ENCODE data around the gene BOLA3. TPM values are rescaled to one million over a fixed set of nuclear protein-coding genes. Genes with fewer than 3 reads are reported as not detected.

Gene BOLA3
- total and polyA plus RNA-seq, 7 experiments from 2014 or later: 6.9 to 87.3 (median 15.7) TPM

DNA sequence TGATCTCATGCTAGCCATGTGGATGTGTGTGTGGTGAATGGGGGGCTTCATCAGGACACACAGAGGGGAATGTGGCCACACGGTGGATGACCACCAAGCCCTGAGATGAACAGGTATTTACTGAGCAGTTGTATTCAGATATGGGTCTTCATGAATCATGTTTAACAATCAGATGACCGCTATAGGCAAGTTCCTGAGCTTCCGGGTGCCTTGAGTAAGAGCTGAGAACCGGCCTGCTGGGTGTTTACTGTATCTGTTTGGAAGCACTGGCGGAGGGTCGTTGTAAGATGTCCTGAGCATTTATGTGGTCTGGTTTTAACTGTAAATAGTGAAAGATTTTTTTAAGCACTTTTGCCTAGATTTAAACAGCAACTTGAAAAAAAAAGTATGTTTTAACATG, 43.9 kb downstream of the BOLA3 start:
- peaks cover 0 to 6% (median 0%) of the 10 kb centered on the region in 7 donors for H3K4me1 Mint-ChIP-seq
- peak overlapping the region in 3 of 9 donors; percentile 4 to 65 (median 22) for H3K27ac Mint-ChIP-seq
- H3K9me3 Mint-ChIP-seq: no peaks in the 10 kb centered on the region
- H3K4me3 Mint-ChIP-seq: no peak overlapping the region
- H3K36me3 Mint-ChIP-seq: peaks cover 0 to 26% (median 6%) of the 10 kb centered on the region in 5 donors
- CTCF ChIA-PET: interaction anchor here (0.6 to 2.7 kb wide), 5 partner anchors 103 to 282 kb away, joined by 3 to 10 read pairs (median 4); no protein-coding TSS in a partner anchor
- no peaks in the 10 kb centered on the region for H3K4me1 ChIP-seq (ENCODE audit: control insufficient read depth in 2 of 2, insufficient read depth in 2 of 2, low read length in 2 of 2)
- no peak overlapping the region for H3K27ac ChIP-seq (ENCODE audit: low read depth, low read length)
- no peaks in the 10 kb centered on the region for H3K9me3 ChIP-seq (ENCODE audit: control insufficient read depth in 2 of 3, low read length in 3 of 3)
- no peak overlapping the region for H3K4me3 ChIP-seq (ENCODE audit: low read length)
- POLR2A ChIA-PET: interaction anchor here (0.7 to 1.0 kb wide), 2 partner anchors 111 to 264 kb away, joined by 3 read pairs; no protein-coding TSS in a partner anchor
- no peaks in the 10 kb centered on the region for H3K27me3 Mint-ChIP-seq
- peaks cover 0 to 56% (median 0%) of the 10 kb centered on the region in 3 experiments for H3K36me3 ChIP-seq (ENCODE audit: control insufficient read depth in 2 of 3, insufficient read depth in 3 of 3, low read length in 3 of 3)
- ATAC-seq (no peak), DNase-seq (no peak)
- intact Hi-C loops (cut with micrococcal nuclease): no loop called here
- no peaks in the 10 kb centered on the region for H3K27me3 ChIP-seq (ENCODE audit: control insufficient read depth in 2 of 2, insufficient read depth in 2 of 2, low read length in 2 of 2)

DNA sequence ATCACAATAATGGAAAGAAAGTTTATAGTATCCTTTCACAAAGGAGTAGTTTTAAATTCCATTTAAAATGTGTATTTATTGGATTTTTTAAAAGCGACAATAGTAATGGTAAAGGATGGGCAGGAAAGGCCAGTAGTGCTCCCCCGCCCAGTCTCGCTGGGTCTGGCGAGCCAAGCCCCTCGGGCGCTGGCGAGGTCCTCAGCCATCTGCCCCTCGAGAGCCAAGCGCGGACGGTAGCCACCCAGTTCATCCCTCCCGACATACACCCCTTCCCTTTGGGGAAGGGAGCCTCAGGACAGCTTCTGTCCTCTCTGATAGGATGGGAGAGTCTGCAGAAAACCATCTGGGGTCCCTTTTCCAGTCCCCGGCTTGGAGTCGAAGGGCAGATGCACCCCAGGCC, 45.2 kb downstream of the BOLA3 start:
- H3K27ac Mint-ChIP-seq: no peak overlapping the region
- no peak for ATAC-seq
- CTCF ChIA-PET: interaction anchor here (0.6 to 2.7 kb wide), 2 partner anchors 42 to 279 kb away, joined by 3 to 10 read pairs; no protein-coding TSS in a partner anchor

DNA sequence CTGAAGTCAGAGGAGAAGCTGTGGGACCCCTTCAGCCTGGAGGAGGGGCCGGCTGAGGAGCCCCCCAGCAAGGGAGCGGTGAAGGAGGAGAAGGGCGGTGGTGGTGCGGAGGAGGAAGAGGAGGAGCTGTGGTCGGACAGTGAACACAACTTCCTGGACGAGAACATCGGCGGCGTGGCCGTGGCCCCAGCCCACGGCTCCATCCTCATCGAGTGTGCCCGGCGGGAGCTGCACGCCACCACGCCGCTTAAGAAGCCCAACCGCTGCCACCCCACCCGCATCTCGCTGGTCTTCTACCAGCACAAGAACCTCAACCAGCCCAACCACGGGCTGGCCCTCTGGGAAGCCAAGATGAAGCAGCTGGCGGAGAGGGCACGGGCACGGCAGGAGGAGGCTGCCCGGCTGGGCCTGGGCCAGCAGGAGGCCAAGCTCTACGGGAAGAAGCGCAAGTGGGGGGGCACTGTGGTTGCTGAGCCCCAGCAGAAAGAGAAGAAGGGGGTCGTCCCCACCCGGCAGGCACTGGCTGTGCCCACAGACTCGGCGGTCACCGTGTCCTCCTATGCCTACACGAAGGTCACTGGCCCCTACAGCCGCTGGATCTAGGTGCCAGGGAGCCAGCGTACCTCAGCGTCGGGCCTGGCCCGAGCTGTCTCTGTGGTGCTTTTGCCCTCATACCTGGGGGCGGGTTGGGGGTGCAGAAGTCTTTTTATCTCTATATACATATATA, 46.0 kb downstream of the BOLA3 start:
- Mint-ChIP-seq H3K36me3 (peaks cover 0 to 40% (median 6%) of the 10 kb centered on the region in 5 donors), H3K27me3 (no peaks in the 10 kb centered on the region), H3K27ac (peak overlapping the region in 1 of 9 donors; percentile 51), H3K4me1 (peaks cover 0 to 6% (median 0%) of the 10 kb centered on the region in 7 donors), H3K4me3 (no peak overlapping the region), H3K9me3 (no peaks in the 10 kb centered on the region)
- Histone ChIP-seq H3K27me3 (ENCODE audit: control insufficient read depth in 2 of 2, insufficient read depth in 2 of 2, low read length in 2 of 2) (no peaks in the 10 kb centered on the region), H3K4me3 (ENCODE audit: low read length) (no peak overlapping the region), H3K9me3 (ENCODE audit: control insufficient read depth in 2 of 3, low read length in 3 of 3) (no peaks in the 10 kb centered on the region), H3K27ac (ENCODE audit: low read depth, low read length) (no peak overlapping the region), H3K4me1 (ENCODE audit: control insufficient read depth in 2 of 2, insufficient read depth in 2 of 2, low read length in 2 of 2) (no peaks in the 10 kb centered on the region), H3K36me3 (ENCODE audit: control insufficient read depth in 2 of 3, insufficient read depth in 3 of 3, low read length in 3 of 3) (peaks cover 0 to 67% (median 5%) of the 10 kb centered on the region in 3 experiments)
- CTCF ChIA-PET: interaction anchor here (1.2 to 1.5 kb wide), 2 partner anchors 19 to 134 kb away, joined by 3 to 4 read pairs; no protein-coding TSS in a partner anchor
- POLR2A ChIA-PET: interaction anchor here (1.2 kb wide), 1 partner anchor 19 kb away, joined by 3 read pairs; no protein-coding TSS in a partner anchor
- no peak for ATAC-seq
- intact Hi-C loops (cut with micrococcal nuclease): no loop called here
- DNase-seq: no peak

More for the DNA sequence above, 45.2 kb downstream of the BOLA3 start:
- no peak overlapping the region for H3K27ac ChIP-seq (ENCODE audit: low read depth, low read length)
- H3K4me1 ChIP-seq (ENCODE audit: control insufficient read depth in 2 of 2, insufficient read depth in 2 of 2, low read length in 2 of 2): no peaks in the 10 kb centered on the region
- peaks cover 0 to 6% (median 0%) of the 10 kb centered on the region in 7 donors for H3K4me1 Mint-ChIP-seq
- no peak overlapping the region for H3K4me3 Mint-ChIP-seq
- no peaks in the 10 kb centered on the region for H3K27me3 ChIP-seq (ENCODE audit: control insufficient read depth in 2 of 2, insufficient read depth in 2 of 2, low read length in 2 of 2)
- H3K27me3 Mint-ChIP-seq: no peaks in the 10 kb centered on the region
- H3K9me3 Mint-ChIP-seq: no peaks in the 10 kb centered on the region
- intact Hi-C loops (cut with micrococcal nuclease): no loop called here
- no peak for DNase-seq
- peaks cover 0 to 35% (median 6%) of the 10 kb centered on the region in 5 donors for H3K36me3 Mint-ChIP-seq
- H3K9me3 ChIP-seq (ENCODE audit: control insufficient read depth in 2 of 3, low read length in 3 of 3): no peaks in the 10 kb centered on the region
- H3K4me3 ChIP-seq (ENCODE audit: low read length): no peak overlapping the region
- POLR2A ChIA-PET: interaction anchor here (1.0 kb wide), 1 partner anchor 110 kb away, joined by 3 read pairs; no protein-coding TSS in a partner anchor
- peaks cover 0 to 60% (median 0%) of the 10 kb centered on the region in 3 experiments for H3K36me3 ChIP-seq (ENCODE audit: control insufficient read depth in 2 of 3, insufficient read depth in 3 of 3, low read length in 3 of 3)

DNA sequence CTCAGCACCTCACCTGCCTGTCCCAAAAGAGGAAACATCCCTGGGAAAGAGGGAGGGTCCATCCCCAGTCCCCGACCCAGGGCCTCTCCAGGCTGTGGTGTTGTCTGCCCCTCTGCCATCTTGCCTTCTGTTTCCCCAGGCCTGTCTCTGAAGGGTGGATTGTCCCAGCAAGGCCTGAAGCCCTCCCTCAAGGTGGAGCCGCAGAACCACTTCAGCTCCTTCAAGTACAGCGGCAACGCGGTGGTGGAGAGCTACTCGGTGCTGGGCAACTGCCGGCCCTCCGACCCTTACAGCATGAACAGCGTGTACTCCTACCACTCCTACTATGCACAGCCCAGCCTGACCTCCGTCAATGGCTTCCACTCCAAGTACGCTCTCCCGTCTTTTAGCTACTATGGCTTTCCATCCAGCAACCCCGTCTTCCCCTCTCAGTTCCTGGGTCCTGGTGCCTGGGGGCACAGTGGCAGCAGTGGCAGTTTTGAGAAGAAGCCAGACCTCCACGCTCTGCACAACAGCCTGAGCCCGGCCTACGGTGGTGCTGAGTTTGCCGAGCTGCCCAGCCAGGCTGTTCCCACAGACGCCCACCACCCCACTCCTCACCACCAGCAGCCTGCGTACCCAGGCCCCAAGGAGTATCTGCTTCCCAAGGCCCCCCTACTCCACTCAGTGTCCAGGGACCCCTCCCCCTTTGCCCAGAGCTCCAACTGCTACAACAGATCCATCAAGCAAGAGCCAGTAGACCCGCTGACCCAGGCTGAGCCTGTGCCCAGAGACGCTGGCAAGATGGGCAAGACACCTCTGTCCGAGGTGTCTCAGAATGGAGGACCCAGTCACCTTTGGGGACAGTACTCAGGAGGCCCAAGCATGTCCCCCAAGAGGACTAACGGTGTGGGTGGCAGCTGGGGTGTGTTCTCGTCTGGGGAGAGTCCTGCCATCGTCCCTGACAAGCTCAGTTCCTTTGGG, 47.2 kb downstream of the BOLA3 start:
- no peak overlapping the region for H3K27ac ChIP-seq (ENCODE audit: low read depth, low read length)
- H3K27me3 Mint-ChIP-seq: no peaks in the 10 kb centered on the region
- intact Hi-C loops (cut with micrococcal nuclease): no loop called here
- no peaks in the 10 kb centered on the region for H3K27me3 ChIP-seq (ENCODE audit: control insufficient read depth in 2 of 2, insufficient read depth in 2 of 2, low read length in 2 of 2)
- H3K9me3 ChIP-seq (ENCODE audit: control insufficient read depth in 2 of 3, low read length in 3 of 3): no peaks in the 10 kb centered on the region
- H3K4me1 ChIP-seq (ENCODE audit: control insufficient read depth in 2 of 2, insufficient read depth in 2 of 2, low read length in 2 of 2): no peaks in the 10 kb centered on the region
- no peak overlapping the region for H3K4me3 ChIP-seq (ENCODE audit: low read length)
- H3K36me3 ChIP-seq (ENCODE audit: control insufficient read depth in 2 of 3, insufficient read depth in 3 of 3, low read length in 3 of 3): peaks cover 0 to 75% (median 5%) of the 10 kb centered on the region in 3 experiments
- no peak for ATAC-seq
- peaks cover 0 to 47% (median 6%) of the 10 kb centered on the region in 5 donors for H3K36me3 Mint-ChIP-seq
- ChIA-PET CTCF (interaction anchor here (1.2 to 1.5 kb wide), 2 partner anchors 20 to 133 kb away, joined by 3 to 4 read pairs; no protein-coding TSS in a partner anchor), POLR2A (interaction anchor here (1.2 kb wide), 1 partner anchor 20 kb away, joined by 3 read pairs; no protein-coding TSS in a partner anchor)
- peaks cover 0 to 6% (median 0%) of the 10 kb centered on the region in 7 donors for H3K4me1 Mint-ChIP-seq
- H3K4me3 Mint-ChIP-seq: no peak overlapping the region
- H3K27ac Mint-ChIP-seq: peak overlapping the region in 2 of 9 donors; percentile 28 to 52
- no peaks in the 10 kb centered on the region for H3K9me3 Mint-ChIP-seq
- no peak for DNase-seq

DNA sequence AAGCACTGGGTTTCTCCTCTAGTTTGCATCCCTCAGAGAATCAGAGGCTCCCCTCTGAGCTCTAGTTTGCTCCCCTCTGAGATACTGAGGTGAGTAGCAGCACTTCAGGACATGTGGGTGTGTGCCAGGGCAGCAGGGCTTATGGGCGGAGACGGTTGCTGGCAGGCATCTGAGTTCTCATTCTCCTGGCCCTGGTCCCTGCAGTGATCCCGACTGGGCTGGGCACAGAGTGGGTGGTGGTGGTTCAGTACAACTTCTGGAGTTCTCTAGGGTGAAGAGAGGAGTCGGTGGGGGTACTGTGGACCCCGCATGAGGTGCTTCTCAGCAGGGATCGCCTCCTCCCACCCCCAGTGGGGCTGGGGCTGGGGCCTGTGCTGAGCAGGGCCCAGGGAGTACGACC, 47.9 kb downstream of the BOLA3 start:
- no peak overlapping the region for H3K4me3 ChIP-seq (ENCODE audit: low read length)
- DNase-seq: no peak
- H3K27ac ChIP-seq (ENCODE audit: low read depth, low read length): no peak overlapping the region
- Mint-ChIP-seq H3K27ac (no peak overlapping the region), H3K4me1 (peaks cover 0 to 6% (median 0%) of the 10 kb centered on the region in 7 donors), H3K36me3 (peaks cover 0 to 49% (median 6%) of the 10 kb centered on the region in 5 donors), H3K27me3 (no peaks in the 10 kb centered on the region), H3K4me3 (no peak overlapping the region), H3K9me3 (no peaks in the 10 kb centered on the region)
- CTCF ChIA-PET: no interaction called here
- peaks cover under 1 to 80% (median 5%) of the 10 kb centered on the region in 3 experiments for H3K36me3 ChIP-seq (ENCODE audit: control insufficient read depth in 2 of 3, insufficient read depth in 3 of 3, low read length in 3 of 3)
- intact Hi-C loops (cut with micrococcal nuclease): no loop called here
- no peaks in the 10 kb centered on the region for H3K9me3 ChIP-seq (ENCODE audit: control insufficient read depth in 2 of 3, low read length in 3 of 3)
- ATAC-seq: no peak
- no peaks in the 10 kb centered on the region for H3K27me3 ChIP-seq (ENCODE audit: control insufficient read depth in 2 of 2, insufficient read depth in 2 of 2, low read length in 2 of 2)
- no peaks in the 10 kb centered on the region for H3K4me1 ChIP-seq (ENCODE audit: control insufficient read depth in 2 of 2, insufficient read depth in 2 of 2, low read length in 2 of 2)
- POLR2A ChIA-PET: no interaction called here

DNA sequence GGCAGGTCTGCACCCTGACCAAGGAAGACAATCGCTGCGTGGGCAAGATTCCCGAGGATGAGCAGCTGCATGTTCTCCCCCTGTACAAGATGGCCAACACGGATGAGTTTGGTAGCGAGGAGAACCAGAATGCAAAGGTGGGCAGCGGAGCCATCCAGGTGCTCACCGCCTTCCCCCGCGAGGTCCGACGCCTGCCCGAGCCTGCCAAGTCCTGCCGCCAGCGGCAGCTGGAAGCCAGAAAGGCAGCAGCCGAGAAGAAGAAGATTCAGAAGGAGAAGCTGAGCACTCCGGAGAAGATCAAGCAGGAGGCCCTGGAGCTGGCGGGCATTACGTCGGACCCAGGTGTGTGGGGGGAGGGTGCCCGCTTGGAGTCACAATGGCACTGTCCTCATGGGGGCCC, 48.4 kb downstream of the BOLA3 start:
- H3K4me3 Mint-ChIP-seq: no peak overlapping the region
- ChIA-PET CTCF (no interaction called here), POLR2A (no interaction called here)
- Histone ChIP-seq H3K27me3 (ENCODE audit: control insufficient read depth in 2 of 2, insufficient read depth in 2 of 2, low read length in 2 of 2) (no peaks in the 10 kb centered on the region), H3K36me3 (ENCODE audit: control insufficient read depth in 2 of 3, insufficient read depth in 3 of 3, low read length in 3 of 3) (peaks cover 5 to 82% (median 6%) of the 10 kb centered on the region in 3 experiments), H3K4me3 (ENCODE audit: low read length) (no peak overlapping the region), H3K4me1 (ENCODE audit: control insufficient read depth in 2 of 2, insufficient read depth in 2 of 2, low read length in 2 of 2) (no peaks in the 10 kb centered on the region), H3K27ac (ENCODE audit: low read depth, low read length) (no peak overlapping the region), H3K9me3 (ENCODE audit: control insufficient read depth in 2 of 3, low read length in 3 of 3) (no peaks in the 10 kb centered on the region)
- no peak overlapping the region for H3K27ac Mint-ChIP-seq
- intact Hi-C loops (cut with micrococcal nuclease): no loop called here
- DNase-seq: no peak
- peak; percentile 14 for ATAC-seq
- peaks cover 0 to 1% (median 0%) of the 10 kb centered on the region in 11 donors for H3K9me3 Mint-ChIP-seq
- H3K36me3 Mint-ChIP-seq: peaks cover under 1 to 52% (median 9%) of the 10 kb centered on the region in 5 donors
- no peaks in the 10 kb centered on the region for H3K27me3 Mint-ChIP-seq
- peaks cover 0 to 6% (median 0%) of the 10 kb centered on the region in 7 donors for H3K4me1 Mint-ChIP-seq
